ENCODE data around the gene PTRHD1.
"Not testable (repeated sequence)": the region's sequence is repeated elsewhere in the genome, so short reads cannot be mapped to it uniquely, and the experiment has no call there.

PTRHD1 gene

GRCh38 chr2:24838541-24838940, 45.4 kb upstream of the PTRHD1 start:
- H3K4me3 ChIP-seq (ENCODE audit: low read length) = no peak overlapping the region
- no peak for TF ChIP-seq CTCF (conservative IDR thresholded peaks at IDR 0.05; ENCODE audit: low read length)
- no peak for DNase-seq (ENCODE audit: low read depth)

GRCh38 chr2:24837996-24838513, 44.9 kb upstream of the PTRHD1 start:
- no peak for DNase-seq (ENCODE audit: low read depth)
- no peak for TF ChIP-seq CTCF (conservative IDR thresholded peaks at IDR 0.05; ENCODE audit: low read length)
- H3K4me3 ChIP-seq (ENCODE audit: low read length) = no peak overlapping the region

GRCh38 chr2:24836706-24837105, 43.5 kb upstream of the PTRHD1 start:
- no peak for DNase-seq (ENCODE audit: low read depth)
- no peak overlapping the region for H3K4me3 ChIP-seq (ENCODE audit: low read length)
- TF ChIP-seq CTCF (conservative IDR thresholded peaks at IDR 0.05; ENCODE audit: low read length) = no peak

- no peak for TF ChIP-seq CTCF (conservative IDR thresholded peaks at IDR 0.05; ENCODE audit: low read length)
Measured at GRCh38 chr2:24836206-24836605, 43.0 kb upstream of the PTRHD1 start.

GRCh38 chr2:24835411-24835810, 42.2 kb upstream of the PTRHD1 start:
- DNase-seq (ENCODE audit: low read depth) = peak; percentile 33
- not testable (repeated sequence) for H3K4me3 ChIP-seq (ENCODE audit: low read length)

More at GRCh38 chr2:24836206-24836605, 43.0 kb upstream of the PTRHD1 start:
- H3K4me3 ChIP-seq (ENCODE audit: low read length) = no peak overlapping the region
- DNase-seq (ENCODE audit: low read depth) = no peak

- no peak overlapping the region for H3K4me3 ChIP-seq (ENCODE audit: low read length)
- no peak for TF ChIP-seq CTCF (conservative IDR thresholded peaks at IDR 0.05; ENCODE audit: low read length)
- DNase-seq (ENCODE audit: low read depth) = no peak
Measured at GRCh38 chr2:24834733-24835395, 41.7 kb upstream of the PTRHD1 start.

- TF ChIP-seq CTCF (conservative IDR thresholded peaks at IDR 0.05; ENCODE audit: low read length) = no peak
- no peak for DNase-seq (ENCODE audit: low read depth)
- H3K4me3 ChIP-seq (ENCODE audit: low read length) = no peak overlapping the region
Measured at GRCh38 chr2:24833821-24834732, 40.9 kb upstream of the PTRHD1 start.
